GM12874 (cell line): ENCODE results near the gene HK3.

ENCODE experiments used
- TF ChIP-seq, protein P1 (sequence below): IDR thresholded peaks from 2 replicates; pipeline ENCODE4 v1.5.1; 2011; ENCODE audit warnings: low read depth, mild to moderate bottlenecking, control low read depth, low read length, moderate library complexity; ENCODE audit not compliant: insufficient read depth

Gene HK3

DNA sequence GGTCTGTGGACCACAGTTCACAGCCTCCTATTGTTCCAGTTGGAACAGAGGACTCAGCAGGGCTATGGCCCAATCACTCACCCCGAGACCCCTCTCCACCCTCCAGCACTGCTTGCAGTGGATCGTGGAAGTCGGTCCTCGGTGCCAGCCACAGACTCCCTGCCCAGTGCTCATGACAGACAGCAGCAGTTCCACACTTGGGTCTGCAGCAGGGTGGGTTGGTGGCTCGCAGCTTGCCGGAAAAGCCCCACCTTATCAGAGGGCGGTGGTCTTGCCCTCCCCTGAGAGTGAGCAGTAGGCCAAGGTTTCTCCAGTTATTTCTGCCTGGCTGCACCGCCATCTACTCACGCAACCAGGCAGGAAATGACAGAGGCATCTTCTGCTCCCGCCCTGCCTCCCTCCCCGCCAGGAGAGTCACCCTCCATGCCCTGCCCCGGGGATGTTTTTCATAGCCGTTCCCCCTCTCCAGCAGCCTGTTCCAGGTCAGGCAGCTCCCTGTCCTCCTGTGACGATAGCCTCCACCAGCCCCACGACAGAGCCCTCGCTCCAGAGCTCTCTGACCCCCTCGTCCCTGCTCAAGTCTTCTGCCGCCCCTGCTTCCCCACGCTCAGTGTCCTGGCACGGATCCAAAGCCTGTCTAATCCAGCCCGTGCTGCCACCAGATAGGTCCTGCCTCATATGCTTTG, 54.3 kb downstream of the HK3 start:
- TF ChIP-seq, protein P1, sequence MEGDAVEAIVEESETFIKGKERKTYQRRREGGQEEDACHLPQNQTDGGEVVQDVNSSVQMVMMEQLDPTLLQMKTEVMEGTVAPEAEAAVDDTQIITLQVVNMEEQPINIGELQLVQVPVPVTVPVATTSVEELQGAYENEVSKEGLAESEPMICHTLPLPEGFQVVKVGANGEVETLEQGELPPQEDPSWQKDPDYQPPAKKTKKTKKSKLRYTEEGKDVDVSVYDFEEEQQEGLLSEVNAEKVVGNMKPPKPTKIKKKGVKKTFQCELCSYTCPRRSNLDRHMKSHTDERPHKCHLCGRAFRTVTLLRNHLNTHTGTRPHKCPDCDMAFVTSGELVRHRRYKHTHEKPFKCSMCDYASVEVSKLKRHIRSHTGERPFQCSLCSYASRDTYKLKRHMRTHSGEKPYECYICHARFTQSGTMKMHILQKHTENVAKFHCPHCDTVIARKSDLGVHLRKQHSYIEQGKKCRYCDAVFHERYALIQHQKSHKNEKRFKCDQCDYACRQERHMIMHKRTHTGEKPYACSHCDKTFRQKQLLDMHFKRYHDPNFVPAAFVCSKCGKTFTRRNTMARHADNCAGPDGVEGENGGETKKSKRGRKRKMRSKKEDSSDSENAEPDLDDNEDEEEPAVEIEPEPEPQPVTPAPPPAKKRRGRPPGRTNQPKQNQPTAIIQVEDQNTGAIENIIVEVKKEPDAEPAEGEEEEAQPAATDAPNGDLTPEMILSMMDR, result no peak

DNA sequence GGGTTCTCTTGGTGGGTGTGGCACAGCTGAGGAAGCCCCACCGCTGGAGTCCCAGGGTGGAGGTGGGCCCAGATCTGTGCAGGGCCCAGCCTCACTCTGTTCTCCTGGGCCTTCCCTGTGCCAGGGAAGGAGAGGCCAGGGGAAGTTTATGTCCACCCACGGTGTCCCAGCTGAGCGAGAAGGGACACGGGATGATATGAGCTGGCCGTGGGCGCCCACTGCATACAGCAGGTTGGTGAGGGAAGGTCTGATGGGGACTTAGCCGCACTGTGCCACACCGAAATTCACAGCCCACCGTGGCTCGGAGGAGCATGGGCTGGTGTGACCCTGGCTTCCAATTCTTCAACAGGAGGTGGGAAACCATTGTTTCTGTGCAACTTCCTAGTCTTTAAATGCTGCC, 54.9 kb downstream of the HK3 start:
- TF ChIP-seq, protein P1, result no peak

DNA sequence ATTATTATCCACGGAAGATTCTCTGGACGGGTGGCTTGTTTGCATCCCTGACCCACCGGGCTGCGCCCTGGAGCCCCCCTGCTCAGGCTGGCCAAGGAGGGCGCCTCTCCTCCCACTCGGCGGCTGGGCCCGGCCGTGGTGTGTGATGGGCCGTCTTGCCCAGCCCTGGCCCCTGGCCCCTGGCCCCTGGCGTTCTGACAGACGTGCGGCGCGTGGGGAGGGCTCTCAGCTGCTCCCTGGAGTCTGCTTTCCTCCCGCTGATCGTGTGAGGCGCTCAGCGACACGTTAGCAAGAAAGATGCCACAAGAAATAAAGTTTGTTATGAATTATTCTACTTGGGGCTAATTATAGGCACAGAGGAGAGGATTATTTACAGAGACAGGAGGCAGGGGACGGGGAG, 55.5 kb downstream of the HK3 start:
- TF ChIP-seq, protein P1, result no peak

DNA sequence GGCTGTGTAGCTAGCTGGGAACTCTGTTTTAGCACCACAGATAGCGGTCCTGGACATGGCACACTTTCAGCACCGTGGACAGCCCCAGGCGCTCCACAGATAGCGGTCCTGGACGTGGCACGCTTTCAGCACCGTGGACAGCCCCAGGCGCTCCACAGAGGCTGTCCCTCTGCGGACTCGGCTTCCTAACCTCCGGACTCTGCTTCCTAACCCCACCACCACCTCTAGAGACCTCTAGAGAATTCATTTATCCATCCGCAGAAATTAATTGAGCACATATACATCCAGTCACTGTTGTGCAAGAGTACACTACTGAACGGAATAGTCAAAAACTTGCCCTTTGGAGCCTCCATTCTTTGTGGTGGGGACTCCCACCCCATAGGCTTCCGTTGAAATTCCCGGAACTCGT, 61.4 kb downstream of the HK3 start:
- TF ChIP-seq, protein P1, result no peak

DNA sequence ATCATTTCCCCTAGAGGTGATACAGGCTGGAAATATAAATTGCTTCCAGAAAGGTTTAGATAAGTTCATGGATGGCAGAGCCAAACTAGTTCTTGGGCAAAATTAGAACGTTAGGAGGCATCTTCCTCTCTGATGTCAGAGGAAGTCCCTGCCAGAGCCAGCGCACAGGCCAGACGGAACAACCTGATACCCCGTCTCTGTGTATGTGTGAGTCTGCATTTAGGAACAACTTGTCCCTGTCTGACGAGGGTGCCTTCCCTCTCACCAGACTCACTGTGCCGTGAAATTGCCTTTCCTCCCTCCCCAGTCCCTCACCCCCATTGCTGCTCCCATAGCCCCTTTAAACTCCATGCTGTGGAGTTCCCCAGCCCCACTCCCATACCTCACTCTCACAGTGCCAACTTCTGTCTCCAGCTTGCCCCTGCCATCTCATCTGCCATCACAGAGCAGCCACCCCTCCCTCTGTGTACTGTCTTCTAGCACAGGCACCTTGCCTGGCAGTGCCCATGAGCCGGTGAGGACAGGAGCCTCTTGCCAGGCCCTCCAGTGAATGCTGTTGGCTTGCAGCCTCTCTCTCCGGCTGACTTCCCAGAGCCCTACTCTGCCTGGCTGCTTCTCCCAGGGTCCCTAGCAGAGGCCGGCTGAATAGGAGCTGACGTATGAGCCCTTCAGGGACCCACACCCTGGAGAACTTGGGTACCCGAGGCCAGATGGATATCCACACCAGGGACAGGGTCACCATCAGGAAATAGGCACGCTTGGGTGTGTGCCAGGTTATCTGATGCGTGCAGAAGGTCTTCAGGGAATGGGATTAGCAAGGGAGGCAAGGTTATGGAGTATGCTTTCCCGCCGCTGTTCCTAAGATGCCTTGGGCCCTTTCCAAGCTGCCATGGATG, 62.1 kb downstream of the HK3 start:
- TF ChIP-seq, protein P1, result no peak

DNA sequence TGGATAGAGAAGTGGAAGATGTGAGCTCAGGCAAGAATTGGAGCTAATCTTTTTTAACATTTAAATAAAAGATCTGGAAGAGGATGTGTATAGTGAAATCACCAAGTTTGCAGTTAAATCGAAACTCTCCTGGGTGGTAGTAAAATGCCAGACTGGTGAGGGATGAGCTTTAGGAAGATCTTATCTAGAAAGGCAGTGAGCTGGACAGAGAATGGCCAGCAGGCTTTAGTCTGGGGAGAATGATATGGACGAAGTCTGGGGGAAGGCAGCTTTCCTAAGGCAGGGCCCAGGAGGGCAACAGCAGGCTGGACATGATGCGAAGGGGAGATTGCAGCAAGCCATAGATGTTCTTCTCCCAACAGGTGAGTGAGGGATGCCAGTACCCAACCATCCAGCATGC, 63.2 kb downstream of the HK3 start:
- TF ChIP-seq, protein P1, result no peak

DNA sequence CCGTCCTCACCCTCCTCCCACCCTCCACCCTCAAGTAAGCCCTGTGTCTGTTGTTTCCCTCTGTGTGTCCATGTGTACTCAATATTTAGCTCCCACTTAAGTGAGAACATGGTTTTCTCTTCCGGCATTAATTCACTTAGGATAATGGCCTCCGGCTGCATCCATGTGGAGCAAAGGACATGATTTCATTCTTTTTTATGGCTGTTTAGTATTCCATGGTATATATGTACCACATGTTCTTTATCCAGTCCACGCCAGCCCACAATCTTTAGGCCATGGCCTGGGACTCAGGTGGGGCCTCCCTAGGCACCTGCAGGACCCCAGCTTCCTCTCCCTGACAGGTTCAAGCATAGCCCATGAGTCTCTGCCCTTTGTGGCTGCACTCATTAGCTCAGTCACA, 65.9 kb downstream of the HK3 start:
- TF ChIP-seq, protein P1, result no peak
